GM10847 (cell line): Measurements from ENCODE around the gene FYN.

Experiments used
- POLR2A ChIP-seq: IDR thresholded peaks from 2 replicates; pipeline ENCODE4 v1.6.1; 2011; ENCODE audit not compliant: insufficient read length; ENCODE audit errors: extremely low read depth

Gene FYN

GRCh38 chr6:111812060-111813038 is 60.9 kb downstream of the FYN start:
- TF ChIP-seq POLR2A, result no peak

- no peak for TF ChIP-seq POLR2A
These were observed 62.7 kb downstream of the FYN start for GRCh38 chr6:111810294-111811131.

GRCh38 chr6:111809766-111810165 is 63.5 kb downstream of the FYN start:
- TF ChIP-seq POLR2A, result no peak

GRCh38 chr6:111809264-111809663 is 64.0 kb downstream of the FYN start:
- TF ChIP-seq POLR2A, result no peak

- TF ChIP-seq POLR2A, result no peak
These were observed 64.8 kb downstream of the FYN start for GRCh38 chr6:111808493-111808892.

GRCh38 chr6:111806561-111807497 is 66.4 kb downstream of the FYN start:
- TF ChIP-seq POLR2A, result no peak

- TF ChIP-seq POLR2A, result no peak
These were observed 67.1 kb downstream of the FYN start for GRCh38 chr6:111806165-111806547.

- no peak for TF ChIP-seq POLR2A
These were observed 67.6 kb downstream of the FYN start for GRCh38 chr6:111805511-111806164.

- TF ChIP-seq POLR2A, result no peak
These were observed 68.5 kb downstream of the FYN start for GRCh38 chr6:111804627-111805235.

GRCh38 chr6:111803804-111804203 is 69.4 kb downstream of the FYN start:
- TF ChIP-seq POLR2A, result no peak

GRCh38 chr6:111803371-111803770 is 69.9 kb downstream of the FYN start:
- no peak for TF ChIP-seq POLR2A

GRCh38 chr6:111802720-111803330 is 70.4 kb downstream of the FYN start:
- TF ChIP-seq POLR2A, result no peak

GRCh38 chr6:111802015-111802414 is 71.2 kb downstream of the FYN start:
- no peak for TF ChIP-seq POLR2A
